Activated CD8-positive, alpha-beta memory T cell treated with anti-CD3 and anti-CD28 coated beads for 4 hours (primary cell): ENCODE measurements around the gene PLXDC1.
"Not testable (repeated sequence)": the region's sequence is repeated elsewhere in the genome, so short reads cannot be mapped to it uniquely, and the experiment has no call there.

ENCODE experiments used
- DNase-seq, 2 donors: peaks; one replicate each; pipeline ENCODE4 v3.0.0-alpha.2; 2020; ENCODE audit warnings: low read depth in 2 of 2

Gene PLXDC1

GRCh38 chr17:39125143-39125875 lies 26.1 kb downstream of the PLXDC1 start:
- DNase-seq, result no peak

DNA sequence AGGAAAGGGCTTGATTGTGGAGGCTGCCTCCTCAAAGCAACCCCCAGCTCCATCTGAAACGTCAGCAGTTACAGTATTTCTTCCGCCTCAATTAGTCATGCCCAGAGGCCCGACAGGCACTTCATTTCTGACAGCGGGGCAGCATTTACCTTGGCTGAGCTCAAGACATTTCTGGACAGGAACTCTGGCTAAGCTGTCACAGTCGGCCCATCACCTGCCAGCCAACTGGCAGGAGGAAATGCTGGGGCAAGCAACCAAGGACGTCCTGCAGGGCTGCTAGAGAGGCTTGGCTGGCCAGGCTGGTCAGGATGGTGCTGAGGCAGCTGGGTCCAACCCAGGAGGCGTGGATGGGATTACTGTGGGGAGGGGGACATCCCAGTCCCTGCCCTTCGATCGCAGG lies 27.8 kb downstream of the PLXDC1 start:
- no peak for DNase-seq

DNA sequence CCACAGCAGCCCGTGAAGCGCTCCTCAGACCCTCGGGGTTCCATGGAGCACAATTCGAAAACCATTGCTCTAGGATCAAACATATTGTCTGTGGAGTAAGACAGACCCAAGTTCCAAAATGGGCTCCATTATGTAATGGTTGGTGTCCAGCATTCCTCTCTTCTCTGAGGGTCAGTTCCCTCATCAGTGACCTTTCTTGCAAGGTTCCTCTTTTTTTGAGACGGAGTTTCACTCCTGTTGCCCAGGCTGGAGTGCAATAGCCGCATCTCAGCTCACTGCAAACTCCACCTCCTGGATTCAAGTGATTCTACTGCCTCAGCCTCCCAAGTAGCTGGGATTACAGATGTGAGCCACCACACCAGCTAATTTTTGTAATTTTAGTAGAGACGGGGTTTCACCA lies 28.4 kb downstream of the PLXDC1 start:
- no peak for DNase-seq

- DNase-seq, result not testable (repeated sequence)
Measured at GRCh38 chr17:39121919-39122318, 29.5 kb downstream of the PLXDC1 start.

DNA sequence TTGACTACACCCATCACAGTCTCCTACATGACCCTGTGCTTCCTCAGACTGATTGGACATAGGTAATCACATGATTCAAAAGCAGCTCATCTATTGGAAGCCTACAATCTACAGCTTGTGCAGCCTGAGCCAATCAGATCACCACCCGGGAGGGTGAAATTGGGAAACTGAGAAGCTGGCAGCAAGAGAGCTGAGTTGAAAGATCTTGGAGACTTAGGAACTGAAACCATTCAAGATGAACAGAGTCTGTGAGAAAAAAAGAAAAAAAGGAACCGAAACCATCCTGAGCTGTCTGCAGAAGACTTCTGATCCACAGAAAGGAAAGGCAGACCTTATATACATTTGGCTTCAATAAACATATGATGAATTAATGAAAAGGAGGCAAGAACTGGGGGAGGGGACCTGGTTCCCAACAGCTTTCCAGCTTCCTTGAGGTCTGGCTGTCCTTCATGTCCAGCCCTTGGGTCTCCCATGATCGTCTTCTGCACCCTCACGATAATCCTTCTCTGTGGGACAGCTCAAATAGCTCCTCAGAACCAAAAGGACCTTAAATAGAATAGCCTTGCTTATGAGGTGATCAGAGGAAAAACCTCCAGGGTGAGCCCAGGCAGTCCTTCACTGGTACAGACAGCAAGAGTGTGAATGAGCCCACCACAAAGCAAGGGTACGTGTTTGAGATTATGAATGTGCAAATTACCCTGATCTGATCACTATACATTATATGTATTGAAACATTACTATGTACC lies 32.6 kb downstream of the PLXDC1 start:
- DNase-seq, result no peak

DNA sequence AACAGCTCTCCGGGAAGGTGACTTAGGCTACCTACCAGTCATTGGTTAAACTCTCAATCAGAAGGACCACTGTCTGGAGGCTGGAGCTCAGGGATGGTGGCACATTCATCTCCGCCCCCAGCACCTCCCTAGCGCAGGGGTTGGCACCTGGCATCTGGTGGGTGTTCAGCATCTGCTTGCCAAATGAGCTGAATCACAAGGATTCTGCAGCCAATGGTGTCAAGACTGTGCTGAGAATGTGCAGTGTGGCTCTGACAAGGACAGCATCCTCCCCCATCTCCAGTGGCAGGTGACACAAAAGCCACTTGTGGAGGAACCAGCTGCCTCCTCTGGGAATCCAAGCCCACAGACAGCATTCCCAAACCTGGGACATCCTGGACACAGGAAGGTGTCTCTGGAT lies 35.2 kb downstream of the PLXDC1 start:
- DNase-seq, result no peak

DNA sequence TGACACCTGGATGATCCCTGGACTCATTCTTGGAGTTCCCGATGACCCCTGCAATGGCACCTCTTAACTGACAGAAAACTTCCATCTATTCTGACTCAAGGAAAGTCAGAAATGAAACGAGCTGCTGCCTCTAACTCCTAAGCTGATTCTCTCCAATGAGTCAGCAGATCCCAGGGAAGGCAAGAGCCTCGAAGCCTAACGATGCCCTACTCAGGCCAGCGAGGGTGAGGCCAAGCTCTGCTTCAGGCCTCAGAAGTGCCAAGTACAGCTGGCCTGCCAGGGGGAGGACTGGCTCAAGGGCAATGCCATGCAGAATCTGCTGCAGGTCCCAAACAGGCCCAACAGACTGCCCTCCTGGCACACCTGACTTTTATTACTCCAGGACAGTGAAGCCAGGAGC lies 36.3 kb downstream of the PLXDC1 start:
- no peak for DNase-seq

DNA sequence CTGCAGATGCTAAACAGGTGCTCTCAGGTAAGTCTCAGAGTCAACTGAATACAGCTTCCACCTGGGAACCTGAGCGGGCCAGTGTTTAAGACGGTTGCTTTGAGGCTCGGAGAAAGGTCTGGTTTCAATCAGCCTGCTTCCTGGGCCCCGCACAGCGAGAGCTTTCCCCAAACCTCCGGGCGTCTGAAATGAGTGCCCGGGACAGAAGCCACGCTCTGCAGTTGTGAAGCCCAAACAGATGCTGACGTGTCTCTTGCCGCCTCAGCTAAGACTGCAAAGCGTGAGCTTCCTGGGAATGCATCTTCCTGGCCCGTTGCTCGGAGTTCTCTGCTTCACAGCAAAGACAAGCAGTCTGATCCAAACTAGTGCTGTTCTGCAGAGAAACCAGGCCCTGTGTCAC lies 36.7 kb downstream of the PLXDC1 start:
- no peak for DNase-seq

GRCh38 chr17:39113871-39114270 lies 37.6 kb downstream of the PLXDC1 start:
- no peak for DNase-seq

GRCh38 chr17:39110435-39111136 lies 40.9 kb downstream of the PLXDC1 start:
- no peak for DNase-seq

- no peak for DNase-seq
Measured at GRCh38 chr17:39108461-39109375, 42.7 kb downstream of the PLXDC1 start.

GRCh38 chr17:39107973-39108372 lies 43.5 kb downstream of the PLXDC1 start:
- no peak for DNase-seq

GRCh38 chr17:39107155-39107554 lies 44.3 kb downstream of the PLXDC1 start:
- DNase-seq, result no peak

DNA sequence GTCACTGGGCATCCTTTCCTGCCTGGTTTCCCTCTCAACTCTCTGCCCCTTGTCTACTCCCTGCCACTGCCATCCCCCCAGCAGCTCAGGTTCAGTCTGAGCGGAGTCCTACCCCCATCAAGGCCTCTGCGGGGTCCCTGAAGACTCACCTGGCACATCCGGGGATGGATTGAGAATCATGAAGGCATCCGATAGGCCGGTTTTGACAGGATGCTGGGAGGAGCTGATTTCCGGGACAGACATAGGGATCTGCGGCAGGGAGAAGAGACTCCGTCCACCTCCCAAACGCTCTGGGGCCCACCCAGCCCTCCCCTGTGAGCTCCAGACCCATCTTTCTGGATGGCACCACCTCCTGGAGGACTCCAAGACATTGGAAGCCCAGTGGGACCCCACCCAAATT lies 45.7 kb downstream of the PLXDC1 start:
- no peak for DNase-seq

DNA sequence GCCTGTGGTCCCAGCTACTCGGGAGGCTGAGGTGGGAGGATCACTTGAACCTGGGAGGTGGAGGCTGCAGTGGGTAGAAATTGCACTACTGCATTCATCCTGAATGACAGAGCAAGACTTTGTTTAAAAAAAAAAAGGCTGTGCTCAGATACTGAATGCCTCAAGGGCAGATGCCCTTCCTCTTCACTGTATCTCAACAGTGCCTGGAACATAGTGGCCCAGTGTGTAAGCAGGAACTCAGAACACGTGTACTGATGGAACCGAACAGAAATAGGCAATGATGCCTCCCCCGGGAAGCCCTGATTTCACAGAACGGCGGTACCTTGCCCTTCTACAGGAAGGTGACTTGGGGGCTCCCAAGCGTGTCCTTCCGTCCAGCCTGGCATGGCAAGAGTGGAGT lies 46.8 kb downstream of the PLXDC1 start:
- DNase-seq, result no peak

- DNase-seq, result no peak
Measured at GRCh38 chr17:39104046-39104445, 47.4 kb downstream of the PLXDC1 start.

GRCh38 chr17:39101091-39101490 lies 50.3 kb downstream of the PLXDC1 start:
- no peak for DNase-seq

- no peak for DNase-seq
Measured at GRCh38 chr17:39100530-39100929, 50.9 kb downstream of the PLXDC1 start.

GRCh38 chr17:39099663-39100286 lies 51.7 kb downstream of the PLXDC1 start:
- no peak for DNase-seq

DNA sequence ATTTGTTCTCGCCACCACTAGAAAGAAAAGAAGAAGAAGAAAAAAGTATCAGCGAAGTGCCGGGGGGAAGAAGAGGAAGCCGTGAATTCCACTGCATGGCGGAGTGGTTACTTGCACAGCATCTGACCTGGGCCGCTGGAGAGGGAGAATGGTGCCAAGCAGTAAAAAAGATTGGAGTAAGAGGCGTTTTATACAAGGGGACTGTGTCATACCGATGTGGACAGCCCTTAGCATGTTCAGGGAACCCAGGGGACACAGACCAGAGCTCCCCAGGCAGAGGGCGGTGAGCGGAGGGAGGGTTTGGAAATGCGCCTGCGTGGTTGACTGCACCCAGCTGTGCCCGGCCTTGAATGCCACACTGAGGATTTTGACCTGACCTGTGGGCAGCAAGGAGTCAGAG lies 52.8 kb downstream of the PLXDC1 start:
- DNase-seq, result no peak

DNA sequence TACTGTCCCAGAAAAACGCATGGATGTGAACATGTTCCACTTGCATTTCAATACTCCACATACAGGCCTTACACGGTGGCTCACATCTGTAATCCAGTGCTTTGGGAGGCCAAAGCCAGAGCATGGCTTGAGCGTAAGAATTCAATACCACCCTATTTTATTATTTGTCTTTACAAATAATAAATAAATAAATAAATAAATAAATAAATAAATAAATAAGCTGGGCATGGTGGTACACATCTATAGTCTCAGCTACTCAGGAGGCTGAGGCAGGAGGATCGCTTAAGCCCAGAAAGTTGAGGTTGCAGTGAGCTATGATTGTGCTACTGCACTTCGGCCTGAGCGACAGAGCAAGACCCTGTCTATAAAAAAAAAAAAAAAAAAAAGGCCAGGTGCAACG lies 53.9 kb downstream of the PLXDC1 start:
- DNase-seq, result no peak
